ENCODE data around the gene DNAJC3.

- no peak for TF ChIP-seq CTCF (IDR thresholded peaks at IDR 0.05; ENCODE audit: insufficient read depth, low read length)
- no peak for TF ChIP-seq GABPA (IDR thresholded peaks at IDR 0.05; ENCODE audit: low read depth)
- TF ChIP-seq POLR2AphosphoS5 (IDR thresholded peaks at IDR 0.05; ENCODE audit: low read depth) = no peak
These were observed 33.4 kb upstream of the DNAJC3 start for GRCh38 chr13:95643571-95643935.
